GM12878 (cell line): ENCODE measurements around the gene ADAMTS5. TPM values are rescaled to one million over a fixed set of nuclear protein-coding genes. Genes with fewer than 3 reads are reported as not detected.

Experiments used
- ATAC-seq: fragments of 200-7000 bp; cut with Tn5 transposase; 3 replicates; pipeline ENCODE4 v1.9.1; 2020; ENCODE audit warnings: mild to moderate bottlenecking, moderate library complexity
- BruUV-seq: library from RNA; stranded (reverse); fragments of 400-500 nt; replicated peaks from 2 replicates; lab custom pipeline; 2021; lab: Mats Ljungman, UMichigan
- CTCF ChIA-PET: fragments of 300-600 bp; sonication (Branson Sonifier 250); formaldehyde crosslinking; extraction: SDS; loops from one replicate; lab custom pipeline; 2021; ENCODE audit warnings: inconsistent platforms; lab: Yijun Ruan, JAX
- POLR2A ChIA-PET: fragments of 350-600 bp; formaldehyde crosslinking; extraction: SDS; loops from one replicate; lab custom pipeline; 2021; ENCODE audit warnings: inconsistent platforms; lab: Charles Lee
- RAD21 ChIA-PET: fragments of 300-600 bp; sonication (Branson Sonifier 250); formaldehyde crosslinking; loops from one replicate; lab custom pipeline; 2023; ENCODE audit warnings: antibody characterized with exemption; ENCODE audit not compliant: unreplicated experiment; lab: Charles Lee
- SMC1A ChIA-PET: fragments of 300-600 bp; sonication (Branson Sonifier 250); formaldehyde crosslinking; loops from one replicate; lab custom pipeline; 2023; ENCODE audit not compliant: unreplicated experiment, uncharacterized antibody; lab: Charles Lee
- DNase-seq: peaks from one replicate; pipeline ENCODE4 v3.0.0-alpha.2; 2011; ENCODE audit warnings: low read depth, low spot score
- FAIRE-seq: peaks from 3 replicates; lab custom pipeline; 2011; peaks lifted over from hg19 to GRCh38; lab: Jason Lieb, UNC
- H2AFZ ChIP-seq: 2 replicates; pipeline ENCODE4 v1.6.0; 2011; ENCODE audit warnings: low read depth, low read length, control low read depth; ENCODE audit not compliant: control insufficient read depth
- H3K27ac ChIP-seq: 2 replicates; pipeline ENCODE4 v1.5.1; 2011; ENCODE audit warnings: control low read depth; ENCODE audit not compliant: control insufficient read depth, insufficient read depth
- H3K27me3 ChIP-seq, 2 experiments: replicated peaks in 1 of 2; 2 replicates each; pipeline versions ENCODE4 v1.6.0 to v1.6.1; 2011; ENCODE audit warnings: low read length in 1 of 2; ENCODE audit not compliant: control insufficient read depth in 2 of 2, insufficient read depth in 2 of 2
- H3K36me3 ChIP-seq, 2 experiments: 2 replicates each; pipeline ENCODE4 v1.5.1; 2011; ENCODE audit warnings: low read length in 1 of 2; ENCODE audit not compliant: control insufficient read depth in 2 of 2, insufficient read depth in 2 of 2
- H3K4me1 ChIP-seq: 2 replicates; pipeline ENCODE4 v1.6.1; 2011; ENCODE audit warnings: mild to moderate bottlenecking, low read length, moderate library complexity, mixed read lengths; ENCODE audit not compliant: control insufficient read depth, insufficient read depth
- H3K4me2 ChIP-seq: 2 replicates; pipeline ENCODE4 v1.6.0; 2011; ENCODE audit warnings: control low read depth; ENCODE audit not compliant: control insufficient read depth, insufficient read depth
- H3K4me3 ChIP-seq: fragments of 200-600 bp; sonication (generic); 2 replicates; pipeline ENCODE4 v1.5.1; 2016
- H3K79me2 ChIP-seq: 2 replicates; pipeline ENCODE4 v1.6.0; 2011; ENCODE audit warnings: low read length; ENCODE audit not compliant: control insufficient read depth, insufficient read depth
- H3K9ac ChIP-seq: 2 replicates; pipeline ENCODE4 v1.8.0; 2011; ENCODE audit warnings: low read length, control low read depth, mixed read lengths; ENCODE audit not compliant: control insufficient read depth, insufficient read depth
- H3K9me3 ChIP-seq: replicated peaks from 3 replicates; pipeline ENCODE4 v1.5.1; 2011; ENCODE audit warnings: mild to moderate bottlenecking, low read length; ENCODE audit not compliant: control insufficient read depth, insufficient read depth
- H4K20me1 ChIP-seq: 2 replicates; pipeline ENCODE4 v1.6.0; 2011; ENCODE audit not compliant: control insufficient read depth, insufficient read depth
- ATF3 ChIP-seq: IDR thresholded peaks from 2 replicates; pipeline ENCODE4 v1.6.1; 2011; ENCODE audit warnings: low read depth, mild to moderate bottlenecking, low read length, moderate library complexity, borderline replicate concordance; ENCODE audit errors: extremely low read depth
- BCL11A ChIP-seq: IDR thresholded peaks from 2 replicates; pipeline ENCODE4 v1.6.1; 2011; ENCODE audit warnings: low read depth, low read length
- BRCA1 ChIP-seq: IDR thresholded peaks from 2 replicates; pipeline ENCODE4 v1.6.1; 2011; ENCODE audit warnings: low read depth, low read length, improper control_type of control experiment
- FOS ChIP-seq: IDR thresholded peaks from 3 replicates; pipeline ENCODE4 v1.6.1; 2011; ENCODE audit warnings: borderline replicate concordance; ENCODE audit not compliant: insufficient read length; ENCODE audit errors: extremely low read depth
- HCFC1 ChIP-seq: fragments of 150-350 bp; IDR thresholded peaks from 2 replicates; pipeline ENCODE4 v1.6.1; 2014; ENCODE audit warnings: low read length
- HSF1 ChIP-seq: fragments of 150-350 bp; IDR thresholded peaks from 2 replicates; pipeline ENCODE4 v1.6.1; 2014; ENCODE audit warnings: mild to moderate bottlenecking, low read depth, low read length
- KDM1A ChIP-seq: fragments of 200-600 bp; sonication (generic); IDR thresholded peaks from 2 replicates; pipeline ENCODE4 v1.6.1; 2016; ENCODE audit warnings: borderline replicate concordance
- MLLT1 ChIP-seq: fragments of 450-650 bp; IDR thresholded peaks from 2 replicates; pipeline ENCODE4 v1.6.1; 2016; ENCODE audit warnings: mild to moderate bottlenecking
- NBN ChIP-seq: fragments of 450-650 bp; IDR thresholded peaks from 2 replicates; pipeline ENCODE4 v1.6.1; 2016
- NFIC ChIP-seq: IDR thresholded peaks from 2 replicates; pipeline ENCODE4 v1.6.1; 2012; ENCODE audit warnings: low read depth, mild to moderate bottlenecking, inconsistent platforms, low read length, moderate library complexity
- NFXL1 ChIP-seq: fragments of 450-650 bp; IDR thresholded peaks from 2 replicates; pipeline ENCODE4 v1.6.1; 2017; ENCODE audit warnings: antibody characterized with exemption, mild to moderate bottlenecking, borderline replicate concordance
- POU2F2 ChIP-seq: IDR thresholded peaks from 3 replicates; pipeline ENCODE4 v1.6.1; 2011; ENCODE audit warnings: low read depth, mild to moderate bottlenecking, low read length, borderline replicate concordance
- TAF1 ChIP-seq: IDR thresholded peaks from 2 replicates; pipeline ENCODE4 v1.6.1; 2011; ENCODE audit warnings: mild to moderate bottlenecking, low read depth, low read length, borderline replicate concordance
- YBX1 ChIP-seq: fragments of 450-650 bp; IDR thresholded peaks from 2 replicates; pipeline ENCODE4 v1.6.1; 2016; ENCODE audit warnings: antibody characterized with exemption
- ZBED1 ChIP-seq: IDR thresholded peaks from 2 replicates; pipeline ENCODE4 v1.6.1; 2016; ENCODE audit warnings: borderline replicate concordance
- in situ Hi-C: fragments of 300-500 bp; cut with MboI; formaldehyde crosslinking; loops from 9 replicates; pipeline ENCODE4 v1.14.3; 2018; ENCODE audit warnings: mixed read lengths
- intact Hi-C: fragments of 100-400 bp; cut with micrococcal nuclease; formaldehyde crosslinking; loops from one replicate; pipeline ENCODE4 v1.14.2; 2022; ENCODE audit not compliant: unreplicated experiment
- polyA plus RNA-seq, 11 experiments: library from polyadenylated mRNA; depleted of rRNA in 4 of 11; unstranded in 6 of 11; stranded (reverse) in 5 of 11; fragments of >200 nt; fragmentation: Nextera tagmentation in 4 of 11; fragmentation: Illumina TruSeq in 1 of 11; extraction: Ambion mirVana in 4 of 11; extraction: Trizol in 1 of 11; gene quantifications; 1 replicate in 1 of 11; 2 replicates in 10 of 11; pipeline versions ENCODE4 v1.2.1 to v1.2.3, GENCODE V29; 2011 to 2016; ENCODE audit warnings: inconsistent platforms in 2 of 11, missing spikeins in 2 of 11, low read depth in 1 of 11
- total RNA-seq, 4 experiments: library from RNA; depleted of rRNA in 3 of 4; stranded (reverse); fragments of >200 nt in 3 of 4; fragmentation: Illumina TruSeq in 1 of 4; extraction: Trizol in 1 of 4; gene quantifications; 2 replicates each; pipeline versions ENCODE4 v1.2.1 to v1.2.3, GENCODE V29; 2013 to 2021

The ADAMTS5 gene
- total and polyA plus RNA-seq, 10 of the 15 experiments (the other 5 are each of a cell fraction or from before 2014, with no cell fraction given): not detected

- DNase-seq: no peak
- CTCF ChIA-PET: no interaction called here
- Histone ChIP-seq H3K4me1 (no peaks in the 10 kb centered on the region), H3K27me3 (no peaks in the 10 kb centered on the region), H3K4me2 (no peak overlapping the region), H2AFZ (no peak overlapping the region), H4K20me1 (no peaks in the 10 kb centered on the region), H3K4me3 (no peak overlapping the region), H3K79me2 (no peaks in the 10 kb centered on the region), H3K9ac (no peak overlapping the region)
- RAD21 ChIA-PET: no interaction called here
- no peak for FAIRE-seq
- BruUV-seq: no TSS peak
- in situ Hi-C loops: no loop called here
- POLR2A ChIA-PET: no interaction called here
- intact Hi-C loops: no loop called here
- SMC1A ChIA-PET: no interaction called here
- TF ChIP-seq HCFC1: no peak
- TF ChIP-seq BRCA1: no peak
- no peak for TF ChIP-seq BCL11A
- no peak for TF ChIP-seq NFIC
- no peak for TF ChIP-seq MLLT1
- no peak for TF ChIP-seq FOS
- no peak for TF ChIP-seq NFXL1
- no peak for TF ChIP-seq ZBED1
- no peak for TF ChIP-seq NBN
- no peak for TF ChIP-seq POU2F2
- TF ChIP-seq KDM1A: no peak
- no peak for TF ChIP-seq YBX1
- no peak for TF ChIP-seq ATF3
- TF ChIP-seq HSF1: no peak
- TF ChIP-seq TAF1: no peak
- TF ChIP-seq, all 136 proteins: peak for 0
- no peaks in the 10 kb centered on the region for H3K9me3 ChIP-seq
- H3K36me3 ChIP-seq: no peaks in the 10 kb centered on the region
- no peak for ATAC-seq
- H3K27ac ChIP-seq: no peak overlapping the region
These were observed 10.7 kb downstream of the ADAMTS5 start for GRCh38 chr21:26956216-26956615.
